Measurements from ENCODE around the gene SPOCK2. TPM values are rescaled to one million over a fixed set of nuclear protein-coding genes. Genes with fewer than 3 reads are reported as not detected.

The SPOCK2 gene
- total RNA-seq, 1 experiment from 2014 or later, result 4.8 TPM

DNA sequence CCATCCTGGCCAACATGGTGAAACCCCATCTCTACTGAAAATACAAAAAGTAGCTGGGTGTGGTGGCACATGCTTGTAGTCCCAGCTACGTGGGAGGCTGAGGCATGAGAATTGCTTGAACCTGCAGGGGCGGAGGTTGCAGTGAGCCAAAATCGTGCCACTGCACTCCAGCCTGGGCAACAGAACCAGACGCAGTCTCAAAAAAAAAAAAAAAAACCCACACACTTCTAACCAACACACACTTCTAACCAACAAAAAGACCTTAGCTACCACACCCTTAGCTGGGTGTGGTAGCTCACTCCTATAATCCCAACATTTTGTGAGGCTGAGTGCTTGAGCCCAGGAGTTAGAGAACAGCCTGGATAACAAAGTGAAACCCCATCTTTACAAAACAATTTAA lies 33.9 kb upstream of the SPOCK2 start:
- POLR2A ChIA-PET, result interaction anchor here (0.7 kb wide), 1 partner anchor 570 kb away, joined by 13 read pairs; no protein-coding TSS in a partner anchor
- H3K36me3 ChIP-seq (ENCODE audit: control insufficient read depth, insufficient read depth, low read length), result peaks cover 12% of the 10 kb centered on the region; the same call in 1 of the 2 replicates

DNA sequence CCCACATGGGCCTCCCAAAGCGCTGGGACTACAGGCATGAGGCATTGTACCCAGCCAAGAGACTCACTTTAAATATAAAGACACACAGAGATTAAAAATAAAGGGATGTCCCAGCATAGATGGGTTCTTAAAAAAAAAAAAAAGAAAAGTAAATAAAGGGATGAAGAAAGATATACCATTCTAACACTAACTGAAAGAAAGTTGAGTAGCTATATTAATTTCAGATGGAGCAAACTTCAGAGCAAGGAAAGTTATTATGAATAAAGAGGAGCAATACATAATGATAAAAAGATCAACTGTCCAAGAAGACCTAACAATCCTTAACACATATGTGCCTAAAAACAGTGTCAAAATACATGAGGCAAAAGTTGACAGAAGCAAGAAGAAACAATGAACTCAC lies 33.0 kb upstream of the SPOCK2 start:
- Histone ChIP-seq H3K4me3 (ENCODE audit: low read depth in 2 of 2, low read length in 2 of 2) (no peak overlapping the region), H3K4me1 (ENCODE audit: control insufficient read depth, insufficient read depth, low read length) (peaks cover 17% of the 10 kb centered on the region), H3K36me3 (ENCODE audit: control insufficient read depth, insufficient read depth, low read length) (peaks cover 12% of the 10 kb centered on the region; the same call in 1 of the 2 replicates), H3K27me3 (ENCODE audit: control insufficient read depth, insufficient read depth, low read length) (no peaks in the 10 kb centered on the region), H3K27ac (ENCODE audit: low read length) (no peak overlapping the region), H3K9me3 (ENCODE audit: control insufficient read depth, insufficient read depth, low read depth, low read length) (peaks cover 17% of the 10 kb centered on the region; the same call in 1 of the 2 replicates)
- BruUV-seq (replicated peaks), result no TSS peak
- ChIA-PET CTCF (no interaction called here), POLR2A (no interaction called here)
- TF ChIP-seq POLR2AphosphoS5 (IDR thresholded peaks at IDR 0.05; ENCODE audit: low read depth, low read length) (no peak), TCF7L2 (IDR thresholded peaks at IDR 0.05; ENCODE audit: low read depth, low read length) (no peak), SIN3A (IDR thresholded peaks at IDR 0.05; ENCODE audit: borderline replicate concordance, insufficient read depth, low read depth, low read length) (no peak)
- TF ChIP-seq, protein P1, sequence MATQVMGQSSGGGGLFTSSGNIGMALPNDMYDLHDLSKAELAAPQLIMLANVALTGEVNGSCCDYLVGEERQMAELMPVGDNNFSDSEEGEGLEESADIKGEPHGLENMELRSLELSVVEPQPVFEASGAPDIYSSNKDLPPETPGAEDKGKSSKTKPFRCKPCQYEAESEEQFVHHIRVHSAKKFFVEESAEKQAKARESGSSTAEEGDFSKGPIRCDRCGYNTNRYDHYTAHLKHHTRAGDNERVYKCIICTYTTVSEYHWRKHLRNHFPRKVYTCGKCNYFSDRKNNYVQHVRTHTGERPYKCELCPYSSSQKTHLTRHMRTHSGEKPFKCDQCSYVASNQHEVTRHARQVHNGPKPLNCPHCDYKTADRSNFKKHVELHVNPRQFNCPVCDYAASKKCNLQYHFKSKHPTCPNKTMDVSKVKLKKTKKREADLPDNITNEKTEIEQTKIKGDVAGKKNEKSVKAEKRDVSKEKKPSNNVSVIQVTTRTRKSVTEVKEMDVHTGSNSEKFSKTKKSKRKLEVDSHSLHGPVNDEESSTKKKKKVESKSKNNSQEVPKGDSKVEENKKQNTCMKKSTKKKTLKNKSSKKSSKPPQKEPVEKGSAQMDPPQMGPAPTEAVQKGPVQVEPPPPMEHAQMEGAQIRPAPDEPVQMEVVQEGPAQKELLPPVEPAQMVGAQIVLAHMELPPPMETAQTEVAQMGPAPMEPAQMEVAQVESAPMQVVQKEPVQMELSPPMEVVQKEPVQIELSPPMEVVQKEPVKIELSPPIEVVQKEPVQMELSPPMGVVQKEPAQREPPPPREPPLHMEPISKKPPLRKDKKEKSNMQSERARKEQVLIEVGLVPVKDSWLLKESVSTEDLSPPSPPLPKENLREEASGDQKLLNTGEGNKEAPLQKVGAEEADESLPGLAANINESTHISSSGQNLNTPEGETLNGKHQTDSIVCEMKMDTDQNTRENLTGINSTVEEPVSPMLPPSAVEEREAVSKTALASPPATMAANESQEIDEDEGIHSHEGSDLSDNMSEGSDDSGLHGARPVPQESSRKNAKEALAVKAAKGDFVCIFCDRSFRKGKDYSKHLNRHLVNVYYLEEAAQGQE (IDR thresholded peaks at IDR 0.05; ENCODE audit: insufficient read depth in 1 of 2, low read depth in 2 of 2, low read length in 1 of 2), result no peak
- TF ChIP-seq, protein P2, sequence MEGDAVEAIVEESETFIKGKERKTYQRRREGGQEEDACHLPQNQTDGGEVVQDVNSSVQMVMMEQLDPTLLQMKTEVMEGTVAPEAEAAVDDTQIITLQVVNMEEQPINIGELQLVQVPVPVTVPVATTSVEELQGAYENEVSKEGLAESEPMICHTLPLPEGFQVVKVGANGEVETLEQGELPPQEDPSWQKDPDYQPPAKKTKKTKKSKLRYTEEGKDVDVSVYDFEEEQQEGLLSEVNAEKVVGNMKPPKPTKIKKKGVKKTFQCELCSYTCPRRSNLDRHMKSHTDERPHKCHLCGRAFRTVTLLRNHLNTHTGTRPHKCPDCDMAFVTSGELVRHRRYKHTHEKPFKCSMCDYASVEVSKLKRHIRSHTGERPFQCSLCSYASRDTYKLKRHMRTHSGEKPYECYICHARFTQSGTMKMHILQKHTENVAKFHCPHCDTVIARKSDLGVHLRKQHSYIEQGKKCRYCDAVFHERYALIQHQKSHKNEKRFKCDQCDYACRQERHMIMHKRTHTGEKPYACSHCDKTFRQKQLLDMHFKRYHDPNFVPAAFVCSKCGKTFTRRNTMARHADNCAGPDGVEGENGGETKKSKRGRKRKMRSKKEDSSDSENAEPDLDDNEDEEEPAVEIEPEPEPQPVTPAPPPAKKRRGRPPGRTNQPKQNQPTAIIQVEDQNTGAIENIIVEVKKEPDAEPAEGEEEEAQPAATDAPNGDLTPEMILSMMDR (IDR thresholded peaks at IDR 0.05), result no peak
- DNase-seq (ENCODE audit: low read depth, low spot score), result no peak
- no peak for ATAC-seq
- intact Hi-C loops (cut with micrococcal nuclease; ENCODE audit: unreplicated experiment) (loop anchor here (10.0 kb wide), 1 partner anchor 83 kb away; no protein-coding TSS in a partner anchor), in situ Hi-C loops (cut with HindIII; ENCODE audit: low pct_unique_long_range_greater_than_20kb, low sequenced_read_pairs) (no loop called here)

More for the DNA sequence above, 33.9 kb upstream of the SPOCK2 start:
- CTCF ChIA-PET, result no interaction called here
- peak overlapping the region; percentile 4; the same call in 1 of the 2 replicates for H3K27ac ChIP-seq (ENCODE audit: low read length)
- no peak for ATAC-seq
- TF ChIP-seq POLR2AphosphoS5 (IDR thresholded peaks at IDR 0.05; ENCODE audit: low read depth, low read length) (no peak), TCF7L2 (IDR thresholded peaks at IDR 0.05; ENCODE audit: low read depth, low read length) (no peak), SIN3A (IDR thresholded peaks at IDR 0.05; ENCODE audit: borderline replicate concordance, insufficient read depth, low read depth, low read length) (no peak)
- TF ChIP-seq, protein P1 (IDR thresholded peaks at IDR 0.05; ENCODE audit: insufficient read depth in 1 of 2, low read depth in 2 of 2, low read length in 1 of 2), result no peak
- TF ChIP-seq, protein P2 (IDR thresholded peaks at IDR 0.05), result no peak
- no peak overlapping the region for H3K4me3 ChIP-seq (ENCODE audit: low read depth in 2 of 2, low read length in 2 of 2)
- peaks cover 25% of the 10 kb centered on the region for H3K4me1 ChIP-seq (ENCODE audit: control insufficient read depth, insufficient read depth, low read length)
- intact Hi-C loops (cut with micrococcal nuclease; ENCODE audit: unreplicated experiment), result loop anchor here (10.0 kb wide), 1 partner anchor 83 kb away; no protein-coding TSS in a partner anchor
- H3K27me3 ChIP-seq (ENCODE audit: control insufficient read depth, insufficient read depth, low read length), result no peaks in the 10 kb centered on the region
- no TSS peak for BruUV-seq (replicated peaks)
- in situ Hi-C loops (cut with HindIII; ENCODE audit: low pct_unique_long_range_greater_than_20kb, low sequenced_read_pairs), result no loop called here
- DNase-seq (ENCODE audit: low read depth, low spot score), result no peak
- H3K9me3 ChIP-seq (ENCODE audit: control insufficient read depth, insufficient read depth, low read depth, low read length), result peaks cover 8% of the 10 kb centered on the region; the same call in 1 of the 2 replicates
